HepG2 (cell line): Measurements from ENCODE around the gene DLEC1. TPM values are rescaled to one million over a fixed set of nuclear protein-coding genes. Genes with fewer than 3 reads are reported as not detected.
A peak's percentile ranks its signal among the peaks of the same experiment; 100 is the strongest.

ENCODE experiments used
- ATAC-seq: fragments of 200-7000 bp; cut with Tn5 transposase; 3 replicates; pipeline ENCODE4 v1.9.1; 2020; ENCODE audit warnings: mild to moderate bottlenecking, moderate library complexity
- BruUV-seq: library from RNA; stranded (reverse); fragments of 400-500 nt; replicated peaks from 2 replicates; lab custom pipeline; 2021; lab: Mats Ljungman, UMichigan
- CTCF ChIA-PET: fragments of 300-600 bp; formaldehyde crosslinking; extraction: SDS; loops from one replicate; lab custom pipeline; 2021; ENCODE audit warnings: low total read pairs, inconsistent platforms, low intra/inter-chr PET ratio; lab: Yijun Ruan, JAX
- POLR2A ChIA-PET: fragments of 350-600 bp; sonication (Branson Sonifier 250); formaldehyde crosslinking; loops from one replicate; lab custom pipeline; 2020; ENCODE audit warnings: antibody characterized with exemption, inconsistent platforms; lab: Yijun Ruan, JAX
- DNase-seq: peaks from one replicate; pipeline ENCODE4 v3.0.0-alpha.2; 2015; ENCODE audit warnings: low spot score
- FAIRE-seq: peaks from 3 replicates; lab custom pipeline; 2011; peaks lifted over from hg19 to GRCh38; lab: Jason Lieb, UNC
- H2AFZ ChIP-seq: one replicate; pipeline ENCODE4 v1.6.1; 2011; ENCODE audit warnings: low read length, inconsistent platforms
- H3K27ac ChIP-seq: fragments of 300-600 bp; 3 replicates; pipeline ENCODE4 v1.8.0; 2011; ENCODE audit warnings: mixed run types, mild to moderate bottlenecking, mixed read lengths, low read length, inconsistent platforms; ENCODE audit not compliant: insufficient read depth; ENCODE audit errors: extremely low read length
- H3K27me3 ChIP-seq, 2 experiments: fragments of 200-600 bp in 1 of 2; 2 replicates in 1 of 2; 3 replicates in 1 of 2; pipeline versions ENCODE4 v1.6.0 to v1.8.0; 2011; ENCODE audit warnings: low read length in 2 of 2, mild to moderate bottlenecking in 2 of 2, moderate library complexity in 2 of 2, inconsistent platforms in 1 of 2; ENCODE audit not compliant: insufficient read depth in 2 of 2, control insufficient read depth in 1 of 2
- H3K36me3 ChIP-seq, 2 experiments: fragments of 200-600 bp in 1 of 2; replicated peaks in 1 of 2; 2 replicates in 1 of 2; 3 replicates in 1 of 2; pipeline versions ENCODE4 v1.5.1 to v1.8.0; 2011; ENCODE audit warnings: low read length in 2 of 2, inconsistent platforms in 1 of 2; ENCODE audit not compliant: insufficient read depth in 2 of 2, control insufficient read depth in 1 of 2
- H3K4me1 ChIP-seq: 2 replicates; pipeline ENCODE4 v1.5.1; 2012; ENCODE audit warnings: low read length, inconsistent platforms; ENCODE audit not compliant: insufficient read depth
- H3K4me2 ChIP-seq: 2 replicates; pipeline ENCODE4 v1.6.0; 2011; ENCODE audit warnings: low read depth, low read length, inconsistent platforms
- H3K4me3 ChIP-seq, 3 experiments: fragments of 200-600 bp in 1 of 3; sonication (generic), shearing (Covaris generic) in 1 of 3; replicated peaks in 1 of 3; 2 replicates each; pipeline ENCODE4 v1.5.1; 2011 to 2016; ENCODE audit warnings: low read length in 3 of 3, inconsistent platforms in 2 of 3, low read depth in 2 of 3, mild to moderate bottlenecking in 2 of 3, control low read depth in 1 of 3, mixed read lengths in 1 of 3; ENCODE audit not compliant: insufficient read depth in 1 of 3
- H3K79me2 ChIP-seq: one replicate; pipeline ENCODE4 v1.6.1; 2011; ENCODE audit warnings: low read length, inconsistent platforms; ENCODE audit not compliant: insufficient read depth
- H3K9ac ChIP-seq: 2 replicates; pipeline ENCODE4 v1.6.0; 2011; ENCODE audit warnings: mild to moderate bottlenecking, low read depth, low read length, inconsistent platforms; ENCODE audit not compliant: insufficient read depth
- H3K9me3 ChIP-seq: 2 replicates; pipeline ENCODE4 v1.5.1; 2012; ENCODE audit warnings: mild to moderate bottlenecking, low read length
- H4K20me1 ChIP-seq: 2 replicates; pipeline ENCODE4 v1.6.0; 2011; ENCODE audit warnings: inconsistent platforms, mild to moderate bottlenecking, low read length, moderate library complexity; ENCODE audit not compliant: insufficient read depth
- ELF1 ChIP-seq: sonication (generic); formaldehyde crosslinking; IDR thresholded peaks from 2 replicates; pipeline ENCODE4 v1.4.0; 2020; ENCODE audit warnings: missing genetic modification reagents
- ERF ChIP-seq: IDR thresholded peaks from 2 replicates; pipeline ENCODE4 v1.6.1; 2018; ENCODE audit warnings: missing biosample characterization, missing genetic modification reagents
- TCF7 ChIP-seq: sonication (generic); IDR thresholded peaks from 2 replicates; pipeline ENCODE4 v1.6.1; 2016; ENCODE audit warnings: antibody characterized with exemption, low read depth
- ZC3H13 ChIP-seq: sonication (generic); formaldehyde crosslinking; IDR thresholded peaks from 2 replicates; pipeline ENCODE4 v1.8.1; 2023; ENCODE audit warnings: mild to moderate bottlenecking, missing genetic modification reagents, moderate library complexity
- ZNF230 ChIP-seq: sonication (generic); formaldehyde crosslinking; IDR thresholded peaks from 2 replicates; pipeline ENCODE4 v1.4.0; 2020; ENCODE audit warnings: mild to moderate bottlenecking, missing genetic modification reagents
- ZNF282 ChIP-seq: fragments of 450-650 bp; IDR thresholded peaks from 2 replicates; pipeline ENCODE4 v1.6.1; 2018; ENCODE audit not compliant: partially characterized antibody
- ZNF562 ChIP-seq: sonication (generic); formaldehyde crosslinking; IDR thresholded peaks from 2 replicates; pipeline ENCODE4 v1.8.0; 2022; ENCODE audit warnings: missing genetic modification reagents, borderline replicate concordance
- ZNF687 ChIP-seq: sonication (generic); formaldehyde crosslinking; IDR thresholded peaks from 2 replicates; pipeline ENCODE4 v1.5.1; 2020; ENCODE audit warnings: mild to moderate bottlenecking, missing genetic modification reagents, moderate library complexity
- ZSCAN20 ChIP-seq: sonication (generic); formaldehyde crosslinking; IDR thresholded peaks from 2 replicates; pipeline ENCODE4 v1.4.0; 2020; ENCODE audit warnings: missing genetic modification reagents, mild to moderate bottlenecking, borderline replicate concordance
- WGBS: methylation state at CpG from one replicate; pipeline ENCODE4 v1.1.6; 2017; ENCODE audit warnings: low lambda C conversion rate; 5-methylcytosine and 5-hydroxymethylcytosine counted together
- in situ Hi-C: cut with HindIII; loops from 2 replicates; pipeline ENCODE4 v1.10.0; 2017; ENCODE audit warnings: low pct_unique_long_range_greater_than_20kb; ENCODE audit not compliant: extremely low pct_ligation_motif_present
- intact Hi-C: fragments of 100-400 bp; cut with micrococcal nuclease; formaldehyde crosslinking; loops from one replicate; pipeline ENCODE4 v1.10.0; 2022; ENCODE audit not compliant: unreplicated experiment
- polyA plus RNA-seq, 8 experiments: library from polyadenylated mRNA; depleted of rRNA in 3 of 8; stranded (reverse) in 7 of 8; unstranded in 1 of 8; fragments of >200 nt; fragmentation: Illumina TruSeq in 4 of 8; extraction: Trizol in 4 of 8; gene quantifications; 2 replicates each; pipeline versions ENCODE4 v1.2.1 to v1.2.3, GENCODE V29; 2011 to 2016; ENCODE audit warnings: low read depth in 4 of 8, missing spikeins in 1 of 8, mixed read lengths in 1 of 8; ENCODE audit not compliant: insufficient read depth in 1 of 8
- total RNA-seq, 5 experiments: library from RNA; depleted of rRNA; stranded (reverse); fragments of >200 nt; fragmentation: Illumina TruSeq; extraction: Trizol; gene quantifications; 2 replicates each; pipeline ENCODE4 v1.2.3, GENCODE V29; 2016; ENCODE audit warnings: low read depth in 1 of 5
- TF ChIP-seq, protein P1 (sequence below): sonication (generic); formaldehyde crosslinking; IDR thresholded peaks from 2 replicates; pipeline ENCODE4 v1.9.0; 2021; ENCODE audit warnings: missing genetic modification reagents, mild to moderate bottlenecking, borderline replicate concordance
- TF ChIP-seq, protein P2 (sequence below): sonication (generic); formaldehyde crosslinking; IDR thresholded peaks from 2 replicates; pipeline ENCODE4 v1.4.0; 2020; ENCODE audit warnings: missing genetic modification reagents
- TF ChIP-seq, protein P3 (sequence below): sonication (generic); formaldehyde crosslinking; IDR thresholded peaks from 2 replicates; pipeline ENCODE4 v1.4.0; 2020; ENCODE audit warnings: low read depth, missing genetic modification reagents
- TF ChIP-seq, protein P4 (sequence below): IDR thresholded peaks from 2 replicates; pipeline ENCODE4 v1.6.1; 2016; ENCODE audit warnings: mild to moderate bottlenecking, missing biosample characterization, missing genetic modification reagents

The DLEC1 gene
- total and polyA plus RNA-seq, 2 of the 13 experiments (the other 11 are each of a cell fraction or from before 2014, with no cell fraction given) = 0.09 TPM; not detected in 1

DNA sequence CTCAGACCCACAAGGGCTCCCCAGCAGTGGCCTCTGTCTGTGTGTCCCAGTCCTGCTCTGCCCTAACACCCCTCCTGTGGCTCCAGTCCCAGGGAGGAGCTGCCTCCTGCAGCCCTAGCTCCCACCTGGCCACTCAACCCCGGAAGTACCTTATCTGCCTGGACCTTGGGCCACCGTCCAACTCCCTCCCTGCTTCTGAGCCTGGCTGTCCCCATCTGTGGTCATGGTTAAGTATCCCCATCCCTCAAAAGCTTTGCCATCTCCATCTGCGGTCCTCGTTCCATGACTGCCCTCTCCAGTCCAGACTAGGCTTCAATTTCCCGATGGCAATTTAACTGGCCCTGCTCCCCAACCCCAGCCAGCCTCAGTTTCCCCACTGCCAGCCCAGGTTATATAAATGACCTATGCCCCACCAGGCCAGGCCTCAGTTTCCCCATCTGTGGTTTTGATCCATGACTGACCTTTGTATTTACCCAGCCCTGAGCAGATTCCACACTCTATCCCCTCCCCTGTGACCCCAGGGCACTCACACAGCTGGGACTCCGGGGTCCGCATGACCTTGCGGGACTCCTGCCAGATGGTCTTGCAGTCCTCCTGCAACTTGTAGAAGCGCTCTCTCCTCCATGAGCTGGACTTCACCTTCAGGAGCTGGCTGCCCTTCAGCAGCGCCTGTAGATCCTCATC is 19.2 kb upstream of the DLEC1 start:
- 81% methylated on average over 10 of the region's 10 CpGs for WGBS
- peaks cover 75% of the 10 kb centered on the region for H3K4me1 ChIP-seq
- ChIA-PET POLR2A (interaction anchor here (0.7 kb wide), 1 partner anchor 16 kb away, joined by 4 read pairs; no protein-coding TSS in a partner anchor), CTCF (no interaction called here)
- H3K9ac ChIP-seq = no peak overlapping the region
- no peak overlapping the region for H3K4me2 ChIP-seq
- no peaks in the 10 kb centered on the region for H3K9me3 ChIP-seq
- DNase-seq (no peak), FAIRE-seq (no peak), ATAC-seq (no peak)
- H3K36me3 ChIP-seq = peaks cover 5 to 11% of the 10 kb centered on the region in 2 experiments; a peak in 3 of 5 replicates
- intact Hi-C loops (no loop called here), in situ Hi-C loops (no loop called here)
- H3K79me2 ChIP-seq = no peaks in the 10 kb centered on the region
- no peak overlapping the region for H3K27ac ChIP-seq
- H2AFZ ChIP-seq = no peak overlapping the region
- no peaks in the 10 kb centered on the region for H3K27me3 ChIP-seq
- H3K4me3 ChIP-seq = no peak overlapping the region
- H4K20me1 ChIP-seq = no peaks in the 10 kb centered on the region
- no TSS peak for BruUV-seq
- TF ChIP-seq, protein P1, sequence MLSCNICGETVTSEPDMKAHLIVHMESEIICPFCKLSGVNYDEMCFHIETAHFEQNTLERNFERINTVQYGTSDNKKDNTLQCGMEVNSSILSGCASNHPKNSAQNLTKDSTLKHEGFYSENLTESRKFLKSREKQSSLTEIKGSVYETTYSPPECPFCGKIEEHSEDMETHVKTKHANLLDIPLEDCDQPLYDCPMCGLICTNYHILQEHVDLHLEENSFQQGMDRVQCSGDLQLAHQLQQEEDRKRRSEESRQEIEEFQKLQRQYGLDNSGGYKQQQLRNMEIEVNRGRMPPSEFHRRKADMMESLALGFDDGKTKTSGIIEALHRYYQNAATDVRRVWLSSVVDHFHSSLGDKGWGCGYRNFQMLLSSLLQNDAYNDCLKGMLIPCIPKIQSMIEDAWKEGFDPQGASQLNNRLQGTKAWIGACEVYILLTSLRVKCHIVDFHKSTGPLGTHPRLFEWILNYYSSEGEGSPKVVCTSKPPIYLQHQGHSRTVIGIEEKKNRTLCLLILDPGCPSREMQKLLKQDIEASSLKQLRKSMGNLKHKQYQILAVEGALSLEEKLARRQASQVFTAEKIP (CRISPR knock-in tag) = no peak
- TF ChIP-seq TCF7 (no peak), ZNF282 (no peak), ZNF562 (no peak), ZNF230 (CRISPR knock-in tag) (no peak), ZC3H13 (CRISPR knock-in tag) (no peak), ZSCAN20 (CRISPR knock-in tag) (no peak), ELF1 (CRISPR knock-in tag) (peak; percentile 52), ZNF687 (peak; percentile 48), ERF (CRISPR knock-in tag) (no peak)
- TF ChIP-seq, protein P2, sequence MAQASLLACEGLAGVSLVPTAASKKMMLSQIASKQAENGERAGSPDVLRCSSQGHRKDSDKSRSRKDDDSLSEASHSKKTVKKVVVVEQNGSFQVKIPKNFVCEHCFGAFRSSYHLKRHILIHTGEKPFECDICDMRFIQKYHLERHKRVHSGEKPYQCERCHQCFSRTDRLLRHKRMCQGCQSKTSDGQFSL (CRISPR knock-in tag) = no peak
- TF ChIP-seq, protein P3, sequence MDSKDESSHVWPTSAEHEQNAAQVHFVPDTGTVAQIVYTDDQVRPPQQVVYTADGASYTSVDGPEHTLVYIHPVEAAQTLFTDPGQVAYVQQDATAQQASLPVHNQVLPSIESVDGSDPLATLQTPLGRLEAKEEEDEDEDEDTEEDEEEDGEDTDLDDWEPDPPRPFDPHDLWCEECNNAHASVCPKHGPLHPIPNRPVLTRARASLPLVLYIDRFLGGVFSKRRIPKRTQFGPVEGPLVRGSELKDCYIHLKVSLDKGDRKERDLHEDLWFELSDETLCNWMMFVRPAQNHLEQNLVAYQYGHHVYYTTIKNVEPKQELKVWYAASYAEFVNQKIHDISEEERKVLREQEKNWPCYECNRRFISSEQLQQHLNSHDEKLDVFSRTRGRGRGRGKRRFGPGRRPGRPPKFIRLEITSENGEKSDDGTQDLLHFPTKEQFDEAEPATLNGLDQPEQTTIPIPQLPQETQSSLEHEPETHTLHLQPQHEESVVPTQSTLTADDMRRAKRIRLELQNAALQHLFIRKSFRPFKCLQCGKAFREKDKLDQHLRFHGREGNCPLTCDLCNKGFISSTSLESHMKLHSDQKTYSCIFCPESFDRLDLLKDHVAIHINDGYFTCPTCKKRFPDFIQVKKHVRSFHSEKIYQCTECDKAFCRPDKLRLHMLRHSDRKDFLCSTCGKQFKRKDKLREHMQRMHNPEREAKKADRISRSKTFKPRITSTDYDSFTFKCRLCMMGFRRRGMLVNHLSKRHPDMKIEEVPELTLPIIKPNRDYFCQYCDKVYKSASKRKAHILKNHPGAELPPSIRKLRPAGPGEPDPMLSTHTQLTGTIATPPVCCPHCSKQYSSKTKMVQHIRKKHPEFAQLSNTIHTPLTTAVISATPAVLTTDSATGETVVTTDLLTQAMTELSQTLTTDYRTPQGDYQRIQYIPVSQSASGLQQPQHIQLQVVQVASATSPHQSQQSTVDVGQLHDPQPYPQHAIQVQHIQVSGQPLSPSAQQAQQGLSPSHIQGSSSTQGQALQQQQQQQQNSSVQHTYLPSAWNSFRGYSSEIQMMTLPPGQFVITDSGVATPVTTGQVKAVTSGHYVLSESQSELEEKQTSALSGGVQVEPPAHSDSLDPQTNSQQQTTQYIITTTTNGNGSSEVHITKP = no peak
- TF ChIP-seq, protein P4, sequence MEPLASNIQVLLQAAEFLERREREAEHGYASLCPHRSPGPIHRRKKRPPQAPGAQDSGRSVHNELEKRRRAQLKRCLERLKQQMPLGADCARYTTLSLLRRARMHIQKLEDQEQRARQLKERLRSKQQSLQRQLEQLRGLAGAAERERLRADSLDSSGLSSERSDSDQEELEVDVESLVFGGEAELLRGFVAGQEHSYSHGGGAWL (CRISPR knock-in tag) = no peak
